GM19372 (cell line): Measurements from ENCODE around the gene FNBP1.
"Not testable (repeated sequence)": the region's sequence is repeated elsewhere in the genome, so short reads cannot be mapped to it uniquely, and the experiment has no call there.

Experiments used
- ATAC-seq: cut with Tn5 transposase; IDR thresholded peaks from one replicate; pipeline ENCODE4 v1.9.1; 2021; ENCODE audit warnings: mild to moderate bottlenecking, low read depth, moderate library complexity; ENCODE audit not compliant: unreplicated experiment

FNBP1 gene

DNA sequence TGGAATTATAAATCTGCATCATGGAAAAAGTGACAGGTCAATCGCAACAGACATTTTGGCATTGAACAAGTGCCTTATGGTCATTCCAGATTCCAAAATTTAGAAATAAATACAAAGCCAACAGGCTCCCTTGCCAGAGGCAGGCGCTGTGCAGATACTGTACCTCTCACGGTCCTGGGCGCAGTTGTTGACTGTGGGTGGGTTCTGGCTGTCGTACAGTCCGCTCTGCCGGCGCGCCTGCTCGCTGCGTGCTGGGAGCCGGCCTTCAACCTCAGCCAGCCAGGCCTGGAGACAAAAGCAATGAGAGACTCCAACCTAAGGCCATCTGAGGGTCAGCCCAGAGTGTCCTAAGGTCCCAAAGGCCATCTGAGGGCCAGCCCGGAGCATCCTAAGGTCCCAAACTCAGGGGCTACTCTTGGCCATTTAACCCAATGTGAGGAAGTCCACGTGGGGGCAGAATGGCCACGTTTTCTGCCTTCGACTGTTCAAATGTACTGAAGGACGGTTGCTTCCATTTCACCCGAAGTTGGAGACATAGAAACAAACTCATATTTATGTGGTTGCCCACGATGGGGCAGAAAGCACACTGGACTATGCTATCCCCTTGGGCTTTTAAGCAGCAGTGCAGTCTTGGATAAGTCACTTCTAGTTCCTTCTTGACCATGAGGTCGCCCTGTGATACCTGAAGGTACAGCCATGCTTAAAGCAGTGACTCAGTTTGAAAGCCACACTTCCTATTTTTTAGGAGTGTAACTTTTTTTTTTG, 142.5 kb downstream of the FNBP1 start:
- no peak for ATAC-seq

DNA sequence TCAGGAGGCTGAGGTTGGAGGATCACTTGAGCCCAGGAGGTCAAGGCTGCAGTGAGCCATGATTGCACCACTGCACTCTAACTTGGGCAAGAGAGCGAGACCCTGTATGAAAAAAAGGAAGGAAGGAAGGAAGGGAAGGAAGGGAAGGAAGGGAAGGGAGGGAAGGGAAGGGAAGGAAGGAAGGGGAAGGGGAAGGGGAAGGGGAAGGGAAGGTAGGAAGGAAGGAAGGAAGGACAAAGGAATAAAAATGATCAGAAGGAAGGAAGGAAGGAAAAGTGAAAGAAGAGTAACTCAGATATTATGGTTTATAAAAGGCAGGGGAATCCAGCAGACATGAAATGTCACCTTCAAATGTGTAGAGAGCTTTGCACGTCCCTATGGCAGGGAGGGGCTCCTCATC, 143.4 kb downstream of the FNBP1 start:
- no peak for ATAC-seq

DNA sequence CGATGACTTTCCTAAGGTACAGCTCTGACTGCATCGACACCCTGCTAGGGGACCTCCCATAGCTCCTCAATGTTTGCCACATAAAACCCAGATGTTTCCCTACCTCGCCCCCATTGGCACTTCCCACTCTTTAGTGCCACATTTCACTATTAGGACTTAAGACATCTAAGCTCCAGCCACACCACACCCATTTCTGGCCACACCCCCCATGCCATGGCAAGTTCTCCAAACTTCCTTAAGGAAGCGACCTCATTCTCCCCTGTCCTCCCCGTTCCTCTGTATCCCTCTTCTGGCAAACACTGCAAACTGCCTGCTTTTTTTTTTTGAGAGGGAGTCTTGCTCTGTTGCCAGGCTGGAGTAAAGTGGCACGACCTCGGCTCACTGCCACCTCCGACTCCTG, 144.8 kb downstream of the FNBP1 start:
- ATAC-seq, result no peak

DNA sequence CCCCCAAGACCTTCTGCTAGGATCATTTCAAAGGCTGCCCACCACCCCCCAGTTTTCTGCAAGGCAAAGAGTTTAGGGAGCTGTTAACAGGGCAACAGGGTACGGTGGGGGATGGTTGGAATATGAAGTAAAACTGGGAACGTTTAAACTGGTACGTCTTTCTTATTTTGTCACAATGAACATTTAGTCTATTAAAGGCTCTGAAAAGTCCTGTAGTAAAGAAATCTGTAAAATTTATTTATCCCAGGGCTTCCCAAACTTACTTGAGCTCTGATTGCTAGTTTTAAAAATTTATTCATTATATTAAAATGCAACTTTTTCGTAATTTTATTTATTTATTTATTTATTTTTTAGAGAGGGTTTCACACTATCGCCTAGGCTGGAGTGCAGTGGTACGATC, 145.7 kb downstream of the FNBP1 start:
- ATAC-seq, result no peak

DNA sequence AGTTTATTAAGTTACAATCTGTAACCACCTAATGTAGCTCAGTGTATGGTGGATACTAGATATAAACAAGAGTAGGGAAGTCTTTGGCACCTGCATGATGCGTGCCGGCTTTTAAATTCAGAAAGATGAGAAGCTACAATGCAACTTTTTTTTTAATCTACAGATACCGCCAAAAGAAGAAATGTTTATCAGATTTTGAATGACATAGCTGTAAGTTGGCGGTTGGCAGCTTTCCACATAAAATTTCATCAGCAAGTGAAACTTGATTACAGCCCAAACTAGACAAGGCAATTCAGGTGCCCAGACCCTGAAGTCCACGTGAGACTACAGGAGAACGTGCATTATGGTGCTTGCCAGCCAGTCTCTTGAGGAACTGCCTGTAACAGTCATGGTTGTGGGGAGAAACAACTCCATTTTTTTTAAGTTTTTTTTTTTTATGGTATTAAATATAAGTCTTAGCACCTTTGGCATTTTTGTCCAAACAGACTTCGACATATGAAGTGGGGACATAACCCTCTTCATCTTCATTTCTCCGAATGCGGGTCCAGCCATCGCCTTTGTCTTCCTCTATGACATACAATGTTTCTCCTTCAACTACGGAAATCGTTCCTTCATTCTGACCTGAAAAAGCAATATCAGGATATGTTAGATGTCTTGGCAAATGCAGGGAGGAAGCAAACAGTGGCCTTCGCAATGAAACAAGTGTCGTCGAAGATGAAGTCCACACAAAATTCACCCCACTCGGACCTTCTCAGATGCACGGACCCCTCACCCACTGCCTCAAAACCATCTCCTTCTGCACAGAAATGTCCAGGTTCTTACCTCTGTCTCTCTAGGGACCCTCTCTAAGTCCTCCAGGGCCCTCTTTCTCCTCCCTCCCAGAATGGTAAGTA, 147.4 kb downstream of the FNBP1 start:
- ATAC-seq, result no peak

DNA sequence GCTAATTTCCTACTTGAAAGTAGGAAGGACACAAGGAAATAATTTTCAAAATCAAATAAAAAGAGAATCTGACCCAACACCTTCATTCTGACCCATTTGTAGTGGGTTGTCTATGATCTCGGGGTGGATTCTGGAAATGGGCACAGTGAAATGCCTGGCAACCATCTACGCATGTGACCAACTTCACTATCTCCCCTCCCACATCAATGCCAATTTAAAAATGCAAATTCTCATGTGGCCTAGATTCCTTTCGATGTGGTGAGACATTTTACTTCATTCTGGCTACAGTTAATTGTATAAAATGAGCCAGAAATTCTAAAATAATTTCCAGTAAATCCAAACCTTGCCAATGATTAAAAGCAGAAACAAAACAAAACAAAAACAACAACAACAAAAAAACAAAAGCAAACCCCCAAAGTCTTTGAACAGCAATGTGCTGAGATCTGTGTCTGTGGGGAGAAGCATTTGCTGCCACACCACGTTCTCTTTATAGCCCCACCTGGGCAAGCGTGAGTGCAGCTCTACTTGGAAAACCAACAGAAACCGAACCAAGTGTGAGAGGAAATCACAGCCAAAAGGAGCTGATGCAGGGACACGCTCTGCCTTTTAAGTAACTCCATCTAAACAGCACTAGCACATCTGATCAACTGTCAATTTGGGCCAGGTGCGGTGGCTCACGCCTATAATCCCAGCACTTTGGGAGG, 148.7 kb downstream of the FNBP1 start:
- no peak for ATAC-seq

DNA sequence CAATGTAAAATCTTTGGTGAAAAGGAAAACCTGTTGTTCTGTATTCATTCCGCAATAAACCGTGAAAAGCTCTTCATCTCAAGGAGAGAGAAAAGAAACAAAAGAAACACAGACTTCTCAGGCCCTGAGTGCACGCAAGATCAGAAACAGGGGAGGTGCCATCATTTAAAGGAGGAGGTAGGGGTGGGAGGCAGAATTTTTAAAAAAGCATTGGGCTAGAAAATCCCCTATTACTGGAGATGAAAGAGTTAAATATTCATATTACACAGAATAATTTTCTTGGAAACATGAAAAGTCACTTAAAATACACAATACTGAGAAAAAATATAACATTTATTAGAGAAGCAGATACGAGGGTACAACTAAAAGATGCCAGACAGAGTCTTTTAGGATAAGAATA, 151.4 kb downstream of the FNBP1 start:
- ATAC-seq, result no peak

DNA sequence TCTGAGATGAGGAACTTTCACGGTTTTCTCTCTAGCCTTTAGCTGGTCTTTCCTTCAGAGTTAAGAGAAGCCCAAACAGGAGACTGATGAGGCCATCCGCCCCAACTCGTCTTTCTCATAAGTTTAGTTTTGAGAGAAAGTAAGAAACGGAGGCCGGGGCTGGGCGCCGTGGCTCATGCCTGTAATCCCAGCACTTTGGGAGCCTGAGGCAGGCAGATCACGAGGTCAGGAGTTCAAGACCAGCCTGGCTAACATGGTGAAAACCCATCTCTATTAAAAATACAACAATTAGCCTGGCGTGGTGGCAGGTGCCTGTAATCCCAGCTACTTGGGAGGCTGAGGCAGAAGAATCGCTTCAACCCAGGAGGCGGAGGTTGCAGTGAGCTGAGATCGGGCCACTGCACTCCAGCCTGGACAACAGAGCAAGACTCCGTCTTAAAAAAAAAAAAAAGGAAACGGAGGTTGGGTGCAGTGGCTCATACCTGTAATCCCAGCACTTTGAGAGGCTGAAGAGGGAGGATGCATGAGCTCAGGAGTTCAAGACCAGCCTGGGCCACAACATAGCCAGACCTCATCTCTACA, 152.2 kb downstream of the FNBP1 start:
- not testable (repeated sequence) for ATAC-seq

DNA sequence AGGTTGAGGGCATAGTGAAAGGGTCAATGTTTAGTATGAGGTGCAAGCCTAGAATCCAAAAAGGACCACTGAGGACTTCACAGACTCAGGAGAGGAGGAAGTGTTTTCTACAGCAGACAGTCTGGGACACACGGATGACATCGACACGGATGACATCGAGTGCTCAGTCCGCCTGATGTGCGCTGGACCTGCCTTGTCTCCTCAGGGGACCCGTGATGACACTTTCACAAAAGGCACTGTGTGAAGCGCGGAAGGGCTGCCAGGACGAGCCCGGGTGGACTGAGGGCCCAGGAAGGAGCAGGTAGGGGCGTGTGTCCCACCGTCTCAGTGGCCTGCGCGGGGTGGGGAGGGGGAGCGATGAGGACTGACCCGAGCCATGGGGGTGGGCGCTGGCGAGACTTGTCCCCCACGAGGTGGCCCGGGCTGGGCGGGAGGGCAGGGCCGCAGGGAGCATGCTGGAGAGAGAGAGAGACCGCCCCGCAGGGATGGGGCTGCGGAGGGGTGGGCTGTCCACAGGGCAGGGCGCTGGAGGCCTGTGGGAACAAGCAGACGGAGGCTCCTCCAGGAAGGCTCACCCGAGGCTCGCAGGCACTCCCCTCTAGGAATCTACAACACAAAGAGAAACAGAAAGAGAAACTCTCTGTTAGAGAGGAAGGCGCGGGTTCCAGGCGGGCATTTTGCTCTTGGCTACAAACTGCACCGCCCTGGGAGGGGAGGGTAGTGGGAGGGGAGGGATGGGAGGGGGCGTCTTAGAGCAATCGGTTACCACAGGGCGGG, 152.9 kb downstream of the FNBP1 start:
- no peak for ATAC-seq

DNA sequence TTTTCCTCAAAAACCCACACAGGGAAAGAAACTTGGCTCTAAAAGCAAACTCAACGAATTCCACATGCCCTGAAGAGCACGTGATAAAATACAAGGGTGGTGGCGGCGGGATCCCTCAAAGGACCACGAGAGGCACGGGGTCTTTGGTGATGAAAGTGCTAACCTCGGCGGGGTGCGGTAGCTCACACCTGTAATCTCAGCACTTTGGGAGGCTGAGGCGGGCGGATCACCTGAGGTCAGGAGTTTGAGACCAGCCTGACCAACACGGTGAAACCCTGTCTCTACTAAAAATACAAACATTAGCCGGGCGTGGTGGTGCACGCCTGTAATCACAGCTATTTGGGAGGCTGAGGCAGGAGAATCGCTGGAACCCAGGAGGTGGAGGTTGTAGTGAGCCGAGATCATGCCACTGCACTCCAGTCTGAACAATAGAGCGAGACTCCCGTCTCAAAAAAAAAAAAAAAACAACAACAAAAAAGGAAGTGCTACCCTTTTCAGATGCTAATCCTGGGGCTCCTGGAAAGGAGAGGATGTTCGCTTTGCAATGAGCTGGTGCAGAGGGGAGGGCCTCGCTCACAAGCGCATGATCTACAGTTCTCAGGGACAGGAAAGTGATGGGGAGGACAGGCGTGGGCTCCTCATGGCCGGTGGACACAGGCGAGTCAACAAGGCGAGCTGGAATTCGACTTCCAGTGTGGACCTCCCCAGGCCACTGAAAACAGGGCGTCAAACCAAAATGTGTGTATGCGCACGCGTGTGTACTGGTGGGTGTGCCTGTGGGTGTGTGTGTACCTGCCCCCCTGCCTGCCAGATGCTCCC, 153.7 kb downstream of the FNBP1 start:
- no peak for ATAC-seq

DNA sequence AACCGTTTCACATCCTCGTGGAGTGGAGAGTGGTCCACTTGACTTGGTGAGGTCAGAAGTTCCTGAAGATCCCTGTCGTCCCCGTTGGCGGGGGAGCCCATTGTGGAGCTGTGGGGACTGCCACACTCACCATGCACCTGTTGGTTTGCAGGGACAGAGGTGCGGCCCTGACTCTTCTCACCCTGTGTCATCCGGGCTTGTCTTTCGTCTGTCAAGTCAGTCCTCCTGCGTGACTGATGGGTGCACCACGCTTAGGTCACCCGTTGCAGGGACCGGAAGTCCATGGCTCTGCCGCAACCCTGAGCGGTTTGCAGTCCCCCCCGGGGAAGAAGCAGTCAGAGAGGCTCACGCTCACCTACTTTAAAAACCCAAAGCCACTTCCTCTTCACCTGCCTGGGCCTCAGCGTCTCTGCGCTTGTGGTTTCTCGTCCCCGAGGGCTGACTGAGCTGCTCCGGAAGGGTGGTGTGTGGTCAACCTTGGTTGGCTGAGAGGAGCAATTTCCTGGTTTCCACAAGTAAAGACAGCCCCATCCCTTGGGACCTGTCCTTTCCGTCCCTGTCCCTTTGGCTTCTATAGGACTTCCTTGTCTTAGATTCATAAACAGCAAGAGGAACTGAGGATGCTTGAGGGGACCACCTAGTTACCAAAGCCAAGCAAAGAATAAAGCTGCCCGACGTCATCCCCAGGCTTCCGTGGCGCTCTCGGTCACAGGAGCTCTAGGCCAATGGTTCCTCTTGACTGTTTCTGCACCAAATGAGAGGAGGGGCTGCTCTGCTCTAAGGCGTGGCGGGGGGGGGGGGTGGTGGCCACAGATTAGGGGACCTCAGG, 154.5 kb downstream of the FNBP1 start:
- ATAC-seq, result peak; percentile 62

DNA sequence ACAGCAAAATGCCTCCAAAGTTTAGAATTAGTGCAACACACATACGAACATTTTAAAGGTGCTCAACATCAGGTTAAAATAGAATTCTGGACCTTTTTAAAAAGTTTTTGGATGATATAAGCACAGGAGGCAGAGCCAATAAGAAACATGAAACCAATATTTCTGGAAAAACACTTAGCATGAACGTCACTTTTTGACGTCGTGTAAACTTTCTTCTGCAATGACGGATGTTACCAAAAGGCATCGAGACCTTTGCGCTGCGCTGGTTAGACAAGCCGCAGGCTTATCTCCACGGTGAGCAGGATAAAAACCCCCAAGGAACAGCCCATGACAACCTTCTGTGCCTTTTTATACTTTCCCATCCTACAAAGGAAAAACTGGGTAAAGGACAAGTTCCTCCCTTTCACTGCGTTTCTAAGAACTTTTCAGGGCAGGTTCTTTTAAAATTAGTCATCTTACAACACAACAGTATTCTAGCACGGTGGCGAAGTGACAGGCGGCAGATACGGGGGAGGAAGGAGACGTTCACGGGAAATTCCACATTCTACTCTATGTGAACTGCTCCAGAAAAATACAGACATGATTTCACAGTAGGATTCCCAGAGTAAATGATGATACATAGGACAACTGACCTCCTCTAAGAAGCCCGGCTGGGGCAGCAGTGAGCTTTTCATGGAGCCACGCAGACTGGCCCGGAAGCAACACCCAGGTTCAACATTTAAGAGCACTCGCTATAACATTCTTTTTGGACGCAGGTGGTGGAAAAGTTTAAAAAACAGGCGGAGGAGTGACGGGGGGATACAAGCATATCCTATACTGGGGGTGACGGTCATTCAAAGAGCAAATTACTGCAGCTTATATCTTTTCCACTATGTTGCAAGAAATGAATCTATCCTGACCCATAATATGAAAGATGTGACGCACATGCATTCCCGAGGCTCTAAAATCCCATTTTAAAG, 155.4 kb downstream of the FNBP1 start:
- ATAC-seq, result no peak

DNA sequence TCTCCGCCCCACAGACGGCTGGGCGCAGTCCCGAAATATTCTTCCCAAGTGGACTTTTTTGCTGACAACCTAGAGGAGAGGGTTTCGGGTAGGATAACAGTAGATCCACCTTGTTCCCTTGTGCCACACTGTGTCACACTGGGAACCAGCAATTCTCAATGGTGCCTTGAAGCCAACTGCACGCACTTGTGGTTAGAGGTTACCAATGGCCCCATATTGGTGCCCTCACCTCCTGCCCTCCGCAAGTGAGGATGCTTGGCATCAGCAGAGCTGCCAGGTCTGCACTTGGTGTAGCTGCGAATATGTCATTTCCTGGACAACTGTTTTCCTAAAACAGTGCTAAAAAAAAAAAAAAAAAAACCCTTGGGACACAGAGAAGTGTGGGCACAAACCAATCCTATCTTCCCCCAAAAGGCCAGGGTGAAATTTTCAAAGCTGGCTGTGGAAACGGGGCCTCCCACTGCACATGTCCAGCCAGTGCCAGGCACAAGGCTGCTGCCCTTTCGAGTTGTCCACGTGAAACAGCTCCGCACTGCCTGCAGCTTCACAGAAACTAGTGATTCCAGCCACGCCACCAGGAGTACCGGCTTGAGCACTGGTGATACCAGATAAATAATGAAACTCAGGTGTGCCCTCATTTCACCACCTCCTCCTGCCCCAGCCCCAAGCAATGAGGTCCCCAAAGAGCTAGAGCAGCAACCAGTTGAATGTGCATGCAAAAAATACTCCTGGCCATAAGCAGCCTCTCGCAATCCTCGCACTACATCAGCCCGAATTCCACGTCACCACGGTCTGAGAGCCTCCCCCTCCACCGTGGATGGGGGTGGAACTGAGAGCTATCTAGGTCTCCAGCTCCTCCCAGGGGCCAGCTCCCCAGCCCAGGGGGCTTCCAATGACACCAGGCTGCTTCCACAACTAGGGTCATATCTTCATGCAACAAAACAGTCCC, 156.5 kb downstream of the FNBP1 start:
- ATAC-seq, result no peak

DNA sequence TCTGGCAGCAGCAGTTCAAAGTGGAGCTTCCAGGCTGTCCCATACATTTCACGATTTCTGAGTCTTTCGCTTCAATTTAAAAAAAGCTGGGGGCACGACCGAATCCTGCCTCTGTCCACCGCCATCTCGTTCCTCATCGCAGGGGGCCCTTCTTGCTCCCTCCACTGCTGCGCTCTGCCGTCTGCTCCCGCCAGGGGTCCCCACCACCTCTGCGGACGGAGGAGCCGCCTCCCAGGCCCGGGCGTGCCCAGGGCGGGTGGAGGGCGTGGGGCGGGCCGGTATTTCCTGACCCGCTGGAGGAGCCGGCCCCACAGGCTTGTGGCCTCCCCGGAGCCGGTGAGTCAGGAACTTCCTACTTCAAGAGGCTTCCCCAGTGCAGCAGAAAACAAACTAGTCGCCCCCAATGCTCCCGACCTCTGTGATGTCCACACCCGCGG, 157.3 kb downstream of the FNBP1 start:
- no peak for ATAC-seq

DNA sequence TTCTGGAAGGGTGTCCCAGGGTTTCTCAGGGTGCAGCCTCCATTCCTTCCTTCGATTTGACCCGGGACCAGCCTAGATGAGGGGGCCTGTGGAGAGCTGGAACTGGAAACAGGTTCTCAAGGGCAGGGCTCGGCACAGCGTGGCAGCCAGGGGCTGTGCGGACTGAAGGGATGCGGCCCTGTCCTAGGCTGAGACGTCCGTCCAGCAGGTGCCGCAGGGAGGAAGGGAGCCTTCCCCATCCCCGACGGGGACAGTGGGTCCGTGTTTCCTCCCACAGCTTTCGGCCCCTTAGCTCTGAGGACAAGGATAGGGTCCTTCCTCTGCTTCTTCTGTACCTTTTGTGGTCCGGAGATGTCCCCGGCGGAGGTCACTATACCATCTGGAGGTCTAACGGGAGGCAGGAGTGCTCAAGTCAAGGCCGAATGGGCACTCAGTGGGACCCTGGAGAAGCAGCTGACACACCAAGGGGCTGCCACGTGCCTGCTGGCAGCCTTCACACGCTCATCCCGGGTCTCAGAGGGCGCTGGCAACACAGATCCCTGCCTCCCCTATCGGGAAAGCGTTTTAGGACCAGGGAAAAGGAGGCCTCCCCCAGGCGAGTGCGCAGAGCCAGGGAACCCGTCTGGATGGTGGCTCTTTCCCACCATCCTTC, 157.8 kb downstream of the FNBP1 start:
- no peak for ATAC-seq
